ENCODE data around the gene DYSF. TPM values are rescaled to one million over a fixed set of nuclear protein-coding genes. Genes with fewer than 3 reads are reported as not detected.

DYSF gene
- total RNA-seq, 4 donors from 2014 or later, result 2.4 to 10.6 (median 4.3) TPM

DNA sequence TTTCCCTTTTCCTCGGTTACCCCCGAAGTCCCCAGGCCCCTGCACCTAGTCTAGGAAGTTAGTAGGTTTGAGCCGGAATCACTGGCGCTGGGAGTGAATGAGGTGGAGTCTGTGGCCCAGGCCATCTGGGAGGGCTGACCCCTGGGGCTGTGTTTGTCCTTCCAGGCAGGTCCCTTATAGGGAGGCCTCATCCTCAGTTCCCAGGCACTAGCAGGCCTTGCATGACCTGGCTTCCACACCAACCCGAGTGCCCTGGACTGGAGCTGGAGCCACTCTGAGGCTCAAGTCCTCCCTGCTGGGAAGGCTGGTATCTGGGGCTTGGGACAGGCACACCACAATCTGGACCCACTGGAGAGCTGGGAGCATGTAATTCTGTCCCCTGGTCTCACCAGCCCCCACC lies 111.0 kb downstream of the DYSF start:
- no peak overlapping the region for H3K27ac ChIP-seq
- TF ChIP-seq, protein P1, sequence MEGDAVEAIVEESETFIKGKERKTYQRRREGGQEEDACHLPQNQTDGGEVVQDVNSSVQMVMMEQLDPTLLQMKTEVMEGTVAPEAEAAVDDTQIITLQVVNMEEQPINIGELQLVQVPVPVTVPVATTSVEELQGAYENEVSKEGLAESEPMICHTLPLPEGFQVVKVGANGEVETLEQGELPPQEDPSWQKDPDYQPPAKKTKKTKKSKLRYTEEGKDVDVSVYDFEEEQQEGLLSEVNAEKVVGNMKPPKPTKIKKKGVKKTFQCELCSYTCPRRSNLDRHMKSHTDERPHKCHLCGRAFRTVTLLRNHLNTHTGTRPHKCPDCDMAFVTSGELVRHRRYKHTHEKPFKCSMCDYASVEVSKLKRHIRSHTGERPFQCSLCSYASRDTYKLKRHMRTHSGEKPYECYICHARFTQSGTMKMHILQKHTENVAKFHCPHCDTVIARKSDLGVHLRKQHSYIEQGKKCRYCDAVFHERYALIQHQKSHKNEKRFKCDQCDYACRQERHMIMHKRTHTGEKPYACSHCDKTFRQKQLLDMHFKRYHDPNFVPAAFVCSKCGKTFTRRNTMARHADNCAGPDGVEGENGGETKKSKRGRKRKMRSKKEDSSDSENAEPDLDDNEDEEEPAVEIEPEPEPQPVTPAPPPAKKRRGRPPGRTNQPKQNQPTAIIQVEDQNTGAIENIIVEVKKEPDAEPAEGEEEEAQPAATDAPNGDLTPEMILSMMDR (IDR thresholded peaks at IDR 0.05), result no peak
- TF ChIP-seq POLR2A (IDR thresholded peaks at IDR 0.05), result no peak
- no peaks in the 10 kb centered on the region for H3K4me1 ChIP-seq
- no peak for DNase-seq
- H3K9me3 ChIP-seq, result no peaks in the 10 kb centered on the region
- no peak overlapping the region for H3K4me3 ChIP-seq
- intact Hi-C loops (cut with DNase I), result no loop called here
- peaks cover 0 to 5% (median 0%) of the 10 kb centered on the region in 3 donors for H3K36me3 ChIP-seq
- WGBS, 2 donors, result 78 to 81% methylated on average over 2 of the region's 5 CpGs
- peaks cover 0 to 14% (median 0%) of the 10 kb centered on the region in 4 donors for H3K27me3 ChIP-seq

GRCh38 chr2:71564790-71565189 lies 111.4 kb downstream of the DYSF start:
- intact Hi-C loops (cut with DNase I), result no loop called here
- no peak overlapping the region for H3K4me3 ChIP-seq
- H3K27me3 ChIP-seq, result peaks cover 0 to 10% (median 0%) of the 10 kb centered on the region in 4 donors
- no peak for DNase-seq
- 78 to 90% methylated on average over 6 to 7 of the region's 7 CpGs for WGBS, 2 donors
- H3K27ac ChIP-seq, result no peak overlapping the region
- TF ChIP-seq, protein P1 (IDR thresholded peaks at IDR 0.05), result no peak
- TF ChIP-seq POLR2A (IDR thresholded peaks at IDR 0.05), result no peak
- peaks cover 0 to 5% (median 0%) of the 10 kb centered on the region in 3 donors for H3K36me3 ChIP-seq
- H3K4me1 ChIP-seq, result no peaks in the 10 kb centered on the region
- H3K9me3 ChIP-seq, result no peaks in the 10 kb centered on the region

DNA sequence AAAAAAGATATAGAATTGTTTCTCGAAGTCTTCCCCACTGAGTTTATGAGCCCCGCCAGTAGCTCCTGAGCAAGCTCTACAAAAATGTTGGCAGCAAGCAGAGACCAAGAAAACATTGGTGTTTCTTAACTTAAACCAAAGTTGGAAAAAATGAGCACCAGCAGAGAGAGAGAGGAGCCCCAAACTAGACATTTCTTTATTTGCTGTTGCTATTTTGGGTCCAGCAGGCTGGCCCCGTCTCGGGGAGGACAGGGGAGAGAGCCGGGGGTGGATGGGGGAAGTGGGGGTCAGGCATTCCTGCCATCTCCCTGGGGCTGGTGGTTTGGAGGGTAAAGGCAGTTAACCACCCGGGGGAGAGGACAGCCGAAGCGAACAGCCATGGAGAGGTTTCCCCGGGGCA lies 113.0 kb downstream of the DYSF start:
- Histone ChIP-seq H3K9me3 (no peaks in the 10 kb centered on the region), H3K36me3 (peaks cover 0 to 5% (median 0%) of the 10 kb centered on the region in 3 donors), H3K4me1 (no peaks in the 10 kb centered on the region), H3K27ac (no peak overlapping the region), H3K27me3 (no peaks in the 10 kb centered on the region), H3K4me3 (no peak overlapping the region)
- DNase-seq, result no peak
- WGBS, 2 donors, result 61 to 64% methylated on average over 8 of the region's 9 CpGs
- intact Hi-C loops (cut with DNase I), result no loop called here
- TF ChIP-seq POLR2A (IDR thresholded peaks at IDR 0.05), result no peak
- TF ChIP-seq, protein P1 (IDR thresholded peaks at IDR 0.05), result no peak

GRCh38 chr2:71567625-71568024 lies 114.3 kb downstream of the DYSF start:
- intact Hi-C loops (cut with DNase I), result no loop called here

DNA sequence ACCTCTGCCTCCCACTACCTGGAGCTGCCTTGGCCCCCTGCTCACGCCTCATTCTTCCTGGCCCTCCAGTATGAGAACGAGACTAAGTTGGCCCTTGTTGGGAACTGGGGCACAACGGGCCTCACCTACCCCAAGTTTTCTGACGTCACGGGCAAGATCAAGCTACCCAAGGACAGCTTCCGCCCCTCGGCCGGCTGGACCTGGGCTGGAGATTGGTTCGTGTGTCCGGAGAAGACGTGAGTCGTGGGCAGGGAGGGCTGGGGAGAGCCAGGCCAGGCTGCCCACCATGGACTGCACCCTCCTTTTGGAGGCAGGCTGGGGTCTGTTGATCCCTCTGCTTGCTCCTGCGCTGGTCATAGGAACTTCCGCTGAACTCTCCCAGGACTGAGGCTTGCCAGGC lies 114.7 kb downstream of the DYSF start:
- no peak overlapping the region for H3K4me3 ChIP-seq
- H3K9me3 ChIP-seq, result no peaks in the 10 kb centered on the region
- H3K36me3 ChIP-seq, result no peaks in the 10 kb centered on the region
- no peaks in the 10 kb centered on the region for H3K27me3 ChIP-seq
- WGBS, 2 donors, result 85 to 87% methylated on average over 12 to 13 of the region's 14 CpGs
- intact Hi-C loops (cut with DNase I), result no loop called here
- no peak overlapping the region for H3K27ac ChIP-seq
- no peaks in the 10 kb centered on the region for H3K4me1 ChIP-seq
- TF ChIP-seq, protein P1 (IDR thresholded peaks at IDR 0.05), result no peak
- TF ChIP-seq POLR2A (IDR thresholded peaks at IDR 0.05), result no peak
- no peak for DNase-seq

More at GRCh38 chr2:71567625-71568024, 114.3 kb downstream of the DYSF start:
- WGBS, 2 donors, result 80 to 81% methylated on average over 3 of the region's 9 CpGs
- no peaks in the 10 kb centered on the region for H3K9me3 ChIP-seq
- no peaks in the 10 kb centered on the region for H3K4me1 ChIP-seq
- H3K4me3 ChIP-seq, result no peak overlapping the region
- H3K36me3 ChIP-seq, result no peaks in the 10 kb centered on the region
- no peak for TF ChIP-seq POLR2A (IDR thresholded peaks at IDR 0.05)
- TF ChIP-seq, protein P1 (IDR thresholded peaks at IDR 0.05), result no peak
- no peak overlapping the region for H3K27ac ChIP-seq
- H3K27me3 ChIP-seq, result no peaks in the 10 kb centered on the region
- DNase-seq, result no peak

All from esophagus squamous epithelium (tissue), 5 donors.